Transverse colon (tissue), 3 donors: ENCODE measurements around the gene SLTM.

Experiments
- CTCF ChIP-seq, 5 experiments: fragments of 200-600 bp in 3 of 5; fragments of 450-650 bp in 2 of 5; sonication (generic) in 3 of 5; IDR thresholded peaks; 1 replicate in 2 of 5; 2 replicates in 3 of 5; pipeline ENCODE4 v1.5.1; 2016 to 2017; ENCODE audit warnings: antibody characterized with exemption in 5 of 5, inconsistent platforms in 3 of 5, mild to moderate bottlenecking in 2 of 5, moderate library complexity in 1 of 5
- EP300 ChIP-seq: sonication (generic); formaldehyde crosslinking; IDR thresholded peaks from one replicate; pipeline ENCODE4 v1.6.1; 2017; ENCODE audit warnings: antibody characterized with exemption, low read depth
- POLR2A ChIP-seq: fragments of 450-650 bp; IDR thresholded peaks from one replicate; pipeline ENCODE4 v1.6.1; 2016; ENCODE audit warnings: antibody characterized with exemption, mild to moderate bottlenecking, moderate library complexity

DNA sequence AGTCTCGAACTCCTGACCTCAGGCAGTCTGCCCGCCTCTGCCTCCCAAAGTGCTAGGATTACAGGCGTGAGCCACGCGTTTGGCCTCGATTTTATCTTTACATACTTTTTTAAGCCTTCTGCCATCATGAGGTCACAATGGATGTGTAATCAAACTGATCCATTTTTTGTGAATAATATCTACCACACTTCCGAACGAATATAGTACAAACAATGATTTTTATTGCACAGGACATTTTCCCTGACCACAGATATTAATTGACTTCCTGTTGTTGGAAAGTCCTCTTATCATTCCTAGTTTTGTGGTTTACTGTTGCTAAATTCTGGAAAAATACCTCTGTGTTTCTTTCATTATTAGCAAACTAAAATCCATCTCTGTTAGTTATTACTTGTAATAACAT is 93.4 kb downstream of the SLTM start:
- TF ChIP-seq CTCF (IDR thresholded peaks at IDR 0.05): no peak
- no peak for TF ChIP-seq POLR2A
- no peak for TF ChIP-seq EP300
